PC-9 (cell line): Measurements from ENCODE around the gene GPR142.

ENCODE experiments used
- EZH2 ChIP-seq: fragments of 200-600 bp; sonication (generic); IDR thresholded peaks from 2 replicates; pipeline ENCODE4 v1.8.0; 2017; ENCODE audit warnings: antibody characterized with exemption, low read depth
- TF ChIP-seq, protein P1 (sequence below): fragments of 200-600 bp; sonication (generic); conservative IDR thresholded peaks from 2 replicates; pipeline ENCODE4 v1.6.1; 2017; ENCODE audit warnings: mixed run types, antibody characterized with exemption, mild to moderate bottlenecking, moderate library complexity

DNA sequence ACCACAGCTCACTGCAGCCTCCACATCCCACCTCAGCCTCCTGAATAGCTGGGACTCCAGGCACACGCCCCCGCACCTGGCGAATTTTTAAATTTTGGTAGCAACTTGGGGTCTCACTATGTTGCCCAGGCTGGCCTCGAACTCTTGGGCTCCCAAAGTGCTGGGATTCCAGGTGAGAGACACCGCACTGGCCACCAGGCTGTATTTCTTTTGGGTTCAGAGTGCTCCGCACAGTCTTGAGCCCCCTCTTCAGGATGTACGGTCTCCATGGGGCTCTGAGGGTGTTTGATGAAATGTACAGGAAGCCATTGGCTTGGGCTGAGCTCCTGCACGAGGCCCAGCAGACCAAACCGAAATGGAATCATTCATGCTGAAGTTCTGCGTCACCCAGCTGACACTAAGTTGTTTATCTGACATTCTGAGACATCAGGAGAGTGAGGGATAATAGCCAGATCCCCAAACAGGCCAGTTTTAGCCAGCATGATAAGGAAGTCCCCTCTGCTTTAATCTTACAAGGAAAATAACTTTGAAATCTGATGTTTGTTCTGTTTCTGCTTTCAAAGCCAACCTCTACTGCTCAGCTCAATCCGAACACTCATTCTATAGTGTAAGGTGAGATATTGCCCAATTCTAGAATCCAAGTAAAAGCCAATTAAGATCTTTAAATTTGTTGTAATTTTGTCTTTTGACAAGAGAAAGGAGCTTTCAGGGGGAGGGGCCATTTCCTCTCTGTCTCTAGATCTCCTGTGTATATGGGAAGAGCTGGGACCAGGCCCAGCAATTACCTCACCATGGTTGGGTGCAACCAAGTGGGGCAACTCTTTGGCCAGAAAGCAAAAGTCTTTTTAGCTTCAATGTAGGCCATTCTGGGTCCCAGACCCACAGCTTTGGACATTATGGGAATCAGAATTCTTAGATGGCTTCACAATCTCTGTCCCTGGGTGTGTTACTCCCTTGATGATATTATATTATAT is 23.7 kb downstream of the GPR142 start:
- TF ChIP-seq, protein P1, sequence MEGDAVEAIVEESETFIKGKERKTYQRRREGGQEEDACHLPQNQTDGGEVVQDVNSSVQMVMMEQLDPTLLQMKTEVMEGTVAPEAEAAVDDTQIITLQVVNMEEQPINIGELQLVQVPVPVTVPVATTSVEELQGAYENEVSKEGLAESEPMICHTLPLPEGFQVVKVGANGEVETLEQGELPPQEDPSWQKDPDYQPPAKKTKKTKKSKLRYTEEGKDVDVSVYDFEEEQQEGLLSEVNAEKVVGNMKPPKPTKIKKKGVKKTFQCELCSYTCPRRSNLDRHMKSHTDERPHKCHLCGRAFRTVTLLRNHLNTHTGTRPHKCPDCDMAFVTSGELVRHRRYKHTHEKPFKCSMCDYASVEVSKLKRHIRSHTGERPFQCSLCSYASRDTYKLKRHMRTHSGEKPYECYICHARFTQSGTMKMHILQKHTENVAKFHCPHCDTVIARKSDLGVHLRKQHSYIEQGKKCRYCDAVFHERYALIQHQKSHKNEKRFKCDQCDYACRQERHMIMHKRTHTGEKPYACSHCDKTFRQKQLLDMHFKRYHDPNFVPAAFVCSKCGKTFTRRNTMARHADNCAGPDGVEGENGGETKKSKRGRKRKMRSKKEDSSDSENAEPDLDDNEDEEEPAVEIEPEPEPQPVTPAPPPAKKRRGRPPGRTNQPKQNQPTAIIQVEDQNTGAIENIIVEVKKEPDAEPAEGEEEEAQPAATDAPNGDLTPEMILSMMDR, result no peak
- TF ChIP-seq EZH2, result no peak
